GM12874 (cell line): ENCODE data around the gene CDKN2AIPNL.

Experiments
- TF ChIP-seq, protein P1 (sequence below): IDR thresholded peaks from 2 replicates; pipeline ENCODE4 v1.5.1; 2011; ENCODE audit warnings: low read depth, mild to moderate bottlenecking, control low read depth, low read length, moderate library complexity; ENCODE audit not compliant: insufficient read depth

The CDKN2AIPNL gene

GRCh38 chr5:134394932-134395331 is 16.7 kb downstream of the CDKN2AIPNL start:
- TF ChIP-seq, protein P1, sequence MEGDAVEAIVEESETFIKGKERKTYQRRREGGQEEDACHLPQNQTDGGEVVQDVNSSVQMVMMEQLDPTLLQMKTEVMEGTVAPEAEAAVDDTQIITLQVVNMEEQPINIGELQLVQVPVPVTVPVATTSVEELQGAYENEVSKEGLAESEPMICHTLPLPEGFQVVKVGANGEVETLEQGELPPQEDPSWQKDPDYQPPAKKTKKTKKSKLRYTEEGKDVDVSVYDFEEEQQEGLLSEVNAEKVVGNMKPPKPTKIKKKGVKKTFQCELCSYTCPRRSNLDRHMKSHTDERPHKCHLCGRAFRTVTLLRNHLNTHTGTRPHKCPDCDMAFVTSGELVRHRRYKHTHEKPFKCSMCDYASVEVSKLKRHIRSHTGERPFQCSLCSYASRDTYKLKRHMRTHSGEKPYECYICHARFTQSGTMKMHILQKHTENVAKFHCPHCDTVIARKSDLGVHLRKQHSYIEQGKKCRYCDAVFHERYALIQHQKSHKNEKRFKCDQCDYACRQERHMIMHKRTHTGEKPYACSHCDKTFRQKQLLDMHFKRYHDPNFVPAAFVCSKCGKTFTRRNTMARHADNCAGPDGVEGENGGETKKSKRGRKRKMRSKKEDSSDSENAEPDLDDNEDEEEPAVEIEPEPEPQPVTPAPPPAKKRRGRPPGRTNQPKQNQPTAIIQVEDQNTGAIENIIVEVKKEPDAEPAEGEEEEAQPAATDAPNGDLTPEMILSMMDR: no peak

DNA sequence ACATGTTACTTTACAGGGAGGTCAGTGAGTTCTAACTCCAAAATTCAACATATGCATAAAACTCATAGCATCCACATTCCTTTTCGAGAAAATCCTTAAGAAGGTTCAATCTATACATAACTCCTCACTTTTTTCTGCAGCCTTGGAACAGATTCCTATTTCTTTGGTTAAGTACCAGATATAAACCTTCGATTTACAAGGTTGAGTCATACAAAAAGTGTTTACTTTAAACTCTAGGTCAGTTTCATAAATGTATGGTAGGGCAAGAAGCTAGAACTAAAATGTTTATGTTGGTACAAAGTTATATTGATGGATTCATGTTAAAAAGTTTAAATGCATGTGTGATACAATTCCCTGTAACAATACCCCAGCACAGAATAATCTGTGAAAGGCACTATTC is 19.4 kb downstream of the CDKN2AIPNL start:
- TF ChIP-seq, protein P1: no peak

DNA sequence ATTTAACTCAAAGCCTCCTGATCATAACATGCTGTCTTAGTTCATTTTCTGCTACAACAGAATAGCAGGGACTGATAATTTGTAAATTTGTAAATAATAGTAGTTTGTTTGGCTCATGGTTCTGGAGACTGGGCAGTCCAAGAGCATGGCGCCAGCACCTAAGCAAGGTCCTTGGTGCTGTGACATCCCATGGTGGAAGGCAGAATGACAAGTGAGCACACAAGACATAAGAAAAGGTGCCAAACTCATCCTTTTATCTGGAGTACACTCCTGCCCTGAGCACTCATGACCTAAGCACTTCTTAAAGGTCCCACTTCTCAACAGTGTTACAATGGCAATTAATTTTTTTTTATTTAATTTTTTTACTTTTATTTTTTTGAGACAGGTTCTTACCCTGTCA is 24.2 kb downstream of the CDKN2AIPNL start:
- TF ChIP-seq, protein P1: no peak

DNA sequence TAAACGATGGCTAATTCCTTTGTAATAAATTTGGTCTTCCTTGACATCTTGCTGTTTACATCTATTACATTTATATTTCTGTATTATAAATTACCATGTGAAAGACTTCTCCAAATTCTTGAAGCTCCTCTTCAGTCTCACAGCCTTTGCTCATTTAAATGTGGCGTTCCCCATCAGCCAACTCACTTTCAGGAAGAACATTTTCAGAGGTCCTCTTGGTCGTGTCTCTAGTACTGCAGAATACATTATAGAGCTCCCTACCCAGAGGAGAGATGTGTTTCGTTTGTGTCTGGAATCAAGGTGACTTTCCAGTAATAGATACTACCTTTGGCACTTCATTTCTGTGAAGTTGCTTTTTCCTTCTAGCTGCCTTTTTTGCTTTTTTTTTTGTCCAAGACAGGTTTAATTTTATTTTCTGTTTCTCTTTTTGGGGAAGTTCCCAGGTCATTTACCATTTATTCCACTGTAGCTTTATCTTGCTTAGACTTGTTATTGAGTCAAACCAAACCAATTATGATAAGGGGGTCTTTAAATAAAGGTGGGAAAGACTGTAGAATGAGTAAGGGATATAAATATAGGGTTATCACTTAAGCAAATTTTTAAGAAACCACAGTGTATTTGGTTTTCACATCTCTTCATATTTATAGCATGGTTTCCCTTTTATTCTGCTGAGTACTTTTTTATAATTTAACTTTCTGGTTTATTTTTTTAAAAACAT is 27.5 kb downstream of the CDKN2AIPNL start:
- TF ChIP-seq, protein P1: no peak

DNA sequence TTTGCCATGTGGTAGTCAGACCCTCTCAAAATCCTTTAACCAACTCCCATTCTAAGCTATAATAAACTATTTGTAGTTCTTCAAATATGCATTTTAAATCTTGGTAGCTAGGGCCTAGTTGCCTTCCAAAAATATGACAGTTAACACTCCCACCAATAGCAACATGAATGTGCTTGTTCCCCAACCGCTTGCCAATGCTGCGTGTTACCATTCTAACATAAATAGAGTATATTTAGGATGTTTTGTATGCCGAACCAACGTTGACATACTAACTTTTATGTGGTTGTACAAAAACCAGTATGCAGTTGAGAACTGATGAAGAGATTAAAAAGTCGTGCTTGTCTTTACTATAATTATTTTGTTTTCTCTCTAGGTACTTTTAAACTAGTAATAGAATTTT is 31.3 kb downstream of the CDKN2AIPNL start:
- TF ChIP-seq, protein P1: no peak

- TF ChIP-seq, protein P1: no peak
Measured at GRCh38 chr5:134374232-134374631, 37.4 kb downstream of the CDKN2AIPNL start.

DNA sequence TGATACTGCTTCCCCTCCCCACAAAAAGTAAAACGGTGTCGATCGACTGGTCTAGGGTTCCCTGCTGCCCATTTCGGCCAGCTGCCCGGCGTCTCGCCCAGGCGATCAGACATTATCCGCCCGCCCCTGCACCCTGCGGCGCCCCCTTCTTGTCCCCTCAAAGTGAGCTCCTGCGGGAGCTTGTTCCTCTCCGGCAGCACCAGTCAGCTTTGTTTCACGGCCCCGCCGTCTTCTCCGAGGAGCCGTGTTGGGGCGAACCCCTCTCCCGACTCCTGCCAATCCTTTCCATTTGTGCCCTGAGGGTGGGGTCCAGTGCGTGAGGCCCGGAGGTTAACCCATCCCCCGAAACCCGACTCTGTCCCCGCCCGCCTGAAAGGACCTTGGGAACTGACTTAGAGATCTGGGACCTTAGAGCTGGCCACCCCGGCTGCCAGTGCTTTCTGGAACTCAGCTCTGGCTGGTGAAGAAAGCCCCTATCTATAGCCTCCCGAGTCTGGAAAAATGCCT is 39.8 kb downstream of the CDKN2AIPNL start:
- TF ChIP-seq, protein P1: no peak
